ENCODE results near the gene SCNN1G. TPM values are rescaled to one million over a fixed set of nuclear protein-coding genes. Genes with fewer than 3 reads are reported as not detected.

Gene SCNN1G
- total RNA-seq, 1 donor, result not detected

DNA sequence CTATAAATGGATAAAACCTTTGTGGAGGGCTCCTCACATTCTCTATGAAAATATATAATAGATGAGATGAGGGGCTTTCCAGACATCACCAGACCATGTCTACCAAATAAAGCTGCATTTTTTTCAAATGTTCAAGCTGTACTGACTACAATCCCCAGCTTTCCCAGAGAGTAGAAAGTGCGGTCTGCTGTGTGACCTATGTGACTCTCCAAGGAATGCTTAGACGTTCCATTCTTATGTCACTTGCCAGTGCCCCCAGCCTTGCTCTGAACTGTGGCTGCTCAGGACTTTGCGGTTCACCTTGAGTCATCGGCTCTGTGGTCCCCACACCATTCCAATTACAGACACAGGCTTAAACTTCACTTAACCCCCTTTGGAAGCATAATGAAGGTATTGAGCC is 71.8 kb downstream of the SCNN1G start:
- DNase-seq (ENCODE audit: insufficient read length, low spot score, missing footprints), result peak; percentile 72
- H3K4me2 ChIP-seq (ENCODE audit: insufficient read depth, low read length), result peak overlapping the region; percentile 64
- no peaks in the 10 kb centered on the region for H4K20me1 ChIP-seq (ENCODE audit: insufficient read depth, low read length)
- no peaks in the 10 kb centered on the region for H3K36me3 ChIP-seq (ENCODE audit: insufficient read depth, low read length)
- peaks cover 5% of the 10 kb centered on the region for H3K27me3 ChIP-seq (ENCODE audit: insufficient read depth, low read length)
- H3K4me1 ChIP-seq (ENCODE audit: insufficient read depth, low read length), result peaks cover 9% of the 10 kb centered on the region
- TF ChIP-seq, protein P1, sequence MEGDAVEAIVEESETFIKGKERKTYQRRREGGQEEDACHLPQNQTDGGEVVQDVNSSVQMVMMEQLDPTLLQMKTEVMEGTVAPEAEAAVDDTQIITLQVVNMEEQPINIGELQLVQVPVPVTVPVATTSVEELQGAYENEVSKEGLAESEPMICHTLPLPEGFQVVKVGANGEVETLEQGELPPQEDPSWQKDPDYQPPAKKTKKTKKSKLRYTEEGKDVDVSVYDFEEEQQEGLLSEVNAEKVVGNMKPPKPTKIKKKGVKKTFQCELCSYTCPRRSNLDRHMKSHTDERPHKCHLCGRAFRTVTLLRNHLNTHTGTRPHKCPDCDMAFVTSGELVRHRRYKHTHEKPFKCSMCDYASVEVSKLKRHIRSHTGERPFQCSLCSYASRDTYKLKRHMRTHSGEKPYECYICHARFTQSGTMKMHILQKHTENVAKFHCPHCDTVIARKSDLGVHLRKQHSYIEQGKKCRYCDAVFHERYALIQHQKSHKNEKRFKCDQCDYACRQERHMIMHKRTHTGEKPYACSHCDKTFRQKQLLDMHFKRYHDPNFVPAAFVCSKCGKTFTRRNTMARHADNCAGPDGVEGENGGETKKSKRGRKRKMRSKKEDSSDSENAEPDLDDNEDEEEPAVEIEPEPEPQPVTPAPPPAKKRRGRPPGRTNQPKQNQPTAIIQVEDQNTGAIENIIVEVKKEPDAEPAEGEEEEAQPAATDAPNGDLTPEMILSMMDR (IDR thresholded peaks at IDR 0.05; ENCODE audit: extremely low read depth, low read depth, low read length), result no peak
- H3K9me3 ChIP-seq (ENCODE audit: low read depth, low read length), result no peaks in the 10 kb centered on the region
- H2AFZ ChIP-seq (ENCODE audit: low read length), result no peak overlapping the region
- H3K79me2 ChIP-seq (ENCODE audit: insufficient read depth, low read length), result no peaks in the 10 kb centered on the region
- H3K4me3 ChIP-seq (ENCODE audit: insufficient read depth, low read length), result no peak overlapping the region
- no peak overlapping the region for H3K27ac ChIP-seq (ENCODE audit: low read depth, low read length)

DNA sequence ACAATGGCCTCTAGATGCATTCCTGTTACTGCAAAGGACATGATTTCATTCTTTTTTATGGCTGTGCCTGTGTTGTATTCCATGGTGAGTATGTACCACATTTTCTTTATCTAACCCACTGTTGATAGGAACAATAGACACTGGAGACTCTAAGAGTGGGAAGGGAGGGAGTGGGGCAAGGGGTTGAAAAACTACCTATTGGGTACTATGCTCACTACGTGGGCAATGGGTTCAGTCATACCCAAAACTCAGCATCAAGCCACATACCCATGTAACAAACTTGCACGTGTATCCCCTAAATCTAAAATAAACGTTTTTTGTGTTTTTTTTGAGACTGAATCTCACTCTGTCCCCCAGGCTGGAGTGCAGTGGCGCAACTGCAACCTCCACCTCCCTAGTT is 72.5 kb downstream of the SCNN1G start:
- H3K27ac ChIP-seq (ENCODE audit: low read depth, low read length), result peak overlapping the region; percentile 23
- H3K79me2 ChIP-seq (ENCODE audit: insufficient read depth, low read length), result no peaks in the 10 kb centered on the region
- no peak overlapping the region for H3K4me3 ChIP-seq (ENCODE audit: insufficient read depth, low read length)
- peaks cover 5% of the 10 kb centered on the region for H3K27me3 ChIP-seq (ENCODE audit: insufficient read depth, low read length)
- H2AFZ ChIP-seq (ENCODE audit: low read length), result no peak overlapping the region
- H3K4me1 ChIP-seq (ENCODE audit: insufficient read depth, low read length), result peaks cover 9% of the 10 kb centered on the region
- H3K36me3 ChIP-seq (ENCODE audit: insufficient read depth, low read length), result no peaks in the 10 kb centered on the region
- H3K4me2 ChIP-seq (ENCODE audit: insufficient read depth, low read length), result peak overlapping the region; percentile 64
- no peak for DNase-seq (ENCODE audit: insufficient read length, low spot score, missing footprints)
- H4K20me1 ChIP-seq (ENCODE audit: insufficient read depth, low read length), result no peaks in the 10 kb centered on the region
- H3K9me3 ChIP-seq (ENCODE audit: low read depth, low read length), result no peaks in the 10 kb centered on the region
- TF ChIP-seq, protein P1 (IDR thresholded peaks at IDR 0.05; ENCODE audit: extremely low read depth, low read depth, low read length), result no peak

DNA sequence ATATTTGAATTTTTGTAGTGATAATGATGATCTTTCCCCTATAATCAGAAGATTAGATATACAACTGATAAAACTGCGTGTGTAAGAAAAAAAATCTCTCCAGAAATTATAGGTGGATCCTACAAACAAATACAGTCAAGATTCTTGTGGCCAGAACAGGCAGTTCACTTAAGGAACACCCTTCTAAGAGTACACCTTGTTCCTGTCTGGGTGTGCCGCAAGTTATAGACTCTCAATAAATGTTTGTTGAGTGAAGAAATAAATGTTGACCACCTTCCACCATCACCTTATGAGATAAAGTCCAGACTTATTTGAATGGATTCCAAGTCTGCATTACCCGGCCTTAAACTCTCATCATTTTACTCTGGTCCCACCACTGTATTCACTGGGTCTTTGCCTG is 73.9 kb downstream of the SCNN1G start:
- no peaks in the 10 kb centered on the region for H3K36me3 ChIP-seq (ENCODE audit: insufficient read depth, low read length)
- DNase-seq (ENCODE audit: insufficient read length, low spot score, missing footprints), result no peak
- no peak overlapping the region for H3K27ac ChIP-seq (ENCODE audit: low read depth, low read length)
- H3K4me2 ChIP-seq (ENCODE audit: insufficient read depth, low read length), result no peak overlapping the region
- H3K27me3 ChIP-seq (ENCODE audit: insufficient read depth, low read length), result peaks cover 5% of the 10 kb centered on the region
- H3K9me3 ChIP-seq (ENCODE audit: low read depth, low read length), result no peaks in the 10 kb centered on the region
- H4K20me1 ChIP-seq (ENCODE audit: insufficient read depth, low read length), result no peaks in the 10 kb centered on the region
- TF ChIP-seq, protein P1 (IDR thresholded peaks at IDR 0.05; ENCODE audit: extremely low read depth, low read depth, low read length), result no peak
- no peak overlapping the region for H3K4me3 ChIP-seq (ENCODE audit: insufficient read depth, low read length)
- H3K79me2 ChIP-seq (ENCODE audit: insufficient read depth, low read length), result no peaks in the 10 kb centered on the region
- H2AFZ ChIP-seq (ENCODE audit: low read length), result no peak overlapping the region
- peaks cover 9% of the 10 kb centered on the region for H3K4me1 ChIP-seq (ENCODE audit: insufficient read depth, low read length)

DNA sequence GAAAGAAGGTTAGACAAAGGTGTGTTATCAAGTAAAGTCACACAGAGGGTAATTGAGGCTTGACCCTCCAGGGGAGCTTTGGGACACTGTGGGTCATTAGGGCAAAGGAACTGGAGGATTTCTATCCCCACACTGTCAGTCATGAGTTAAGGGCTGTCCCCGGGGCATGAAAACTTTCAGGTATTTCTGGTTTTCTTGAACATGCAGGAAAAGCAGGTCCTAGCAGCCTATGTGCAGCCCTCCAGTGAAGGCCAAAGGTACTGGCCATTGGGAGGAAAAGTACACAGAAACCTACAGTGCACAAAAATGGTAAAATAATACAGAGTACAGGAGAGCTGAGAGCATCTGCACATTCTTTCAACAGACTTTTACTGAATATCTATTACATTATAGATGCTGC is 75.1 kb downstream of the SCNN1G start:
- H3K9me3 ChIP-seq (ENCODE audit: low read depth, low read length), result no peaks in the 10 kb centered on the region
- peaks cover 5% of the 10 kb centered on the region for H3K27me3 ChIP-seq (ENCODE audit: insufficient read depth, low read length)
- H2AFZ ChIP-seq (ENCODE audit: low read length), result no peak overlapping the region
- no peaks in the 10 kb centered on the region for H4K20me1 ChIP-seq (ENCODE audit: insufficient read depth, low read length)
- TF ChIP-seq, protein P1 (IDR thresholded peaks at IDR 0.05; ENCODE audit: extremely low read depth, low read depth, low read length), result no peak
- no peak overlapping the region for H3K4me3 ChIP-seq (ENCODE audit: insufficient read depth, low read length)
- peaks cover 9% of the 10 kb centered on the region for H3K4me1 ChIP-seq (ENCODE audit: insufficient read depth, low read length)
- H3K4me2 ChIP-seq (ENCODE audit: insufficient read depth, low read length), result no peak overlapping the region
- H3K27ac ChIP-seq (ENCODE audit: low read depth, low read length), result no peak overlapping the region
- no peaks in the 10 kb centered on the region for H3K79me2 ChIP-seq (ENCODE audit: insufficient read depth, low read length)
- H3K36me3 ChIP-seq (ENCODE audit: insufficient read depth, low read length), result no peaks in the 10 kb centered on the region
- DNase-seq (ENCODE audit: insufficient read length, low spot score, missing footprints), result no peak
